HepG2 (cell line): ENCODE data around the gene RBCK1. TPM values are rescaled to one million over a fixed set of nuclear protein-coding genes. Genes with fewer than 3 reads are reported as not detected.
A peak's percentile ranks its signal among the peaks of the same experiment; 100 is the strongest.

ENCODE experiments used
- ATF6 ChIP-seq: sonication (generic); formaldehyde crosslinking; conservative IDR thresholded peaks from 2 replicates; pipeline ENCODE4 v1.4.0; 2020; ENCODE audit warnings: missing genetic modification reagents
- FOXO4 ChIP-seq: sonication (generic); formaldehyde crosslinking; conservative IDR thresholded peaks from 2 replicates; pipeline ENCODE4 v1.8.1; 2023; ENCODE audit warnings: missing genetic modification reagents
- HNRNPL ChIP-seq: fragments of 200-400 bp; formaldehyde crosslinking; IDR thresholded peaks from 2 replicates; pipeline ENCODE4 v1.6.1; 2017; ENCODE audit warnings: mild to moderate bottlenecking, low read depth, low read length
- HOXA3 ChIP-seq: sonication (generic); formaldehyde crosslinking; IDR thresholded peaks from 2 replicates; pipeline ENCODE4 v1.5.0; 2020; ENCODE audit warnings: missing genetic modification reagents
- HOXA7 ChIP-seq: sonication (generic); formaldehyde crosslinking; IDR thresholded peaks from 2 replicates; pipeline ENCODE4 v1.8.1; 2022; ENCODE audit warnings: mild to moderate bottlenecking, missing genetic modification reagents, moderate library complexity
- LCORL ChIP-seq, 2 experiments: fragments of 450-650 bp in 1 of 2; sonication (generic) in 1 of 2; formaldehyde crosslinking in 1 of 2; IDR thresholded peaks; 2 replicates each; pipeline versions ENCODE4 v1.5.0 to v1.6.1; 2017 to 2020; ENCODE audit warnings: antibody characterized with exemption in 1 of 2, missing genetic modification reagents in 1 of 2
- MBD4 ChIP-seq: IDR thresholded peaks from 2 replicates; pipeline ENCODE4 v1.6.1; 2012; ENCODE audit warnings: low read length, inconsistent platforms, borderline replicate concordance
- NFYB ChIP-seq: sonication (generic); formaldehyde crosslinking; IDR thresholded peaks from 2 replicates; pipeline ENCODE4 v1.4.0; 2020; ENCODE audit warnings: missing genetic modification reagents
- PHF8 ChIP-seq: sonication (generic); formaldehyde crosslinking; IDR thresholded peaks from 2 replicates; pipeline ENCODE4 v1.5.0; 2020; ENCODE audit warnings: missing genetic modification reagents
- SP1 ChIP-seq, 2 experiments: fragments of 450-650 bp in 1 of 2; sonication (generic) in 1 of 2; formaldehyde crosslinking in 1 of 2; IDR thresholded peaks; 2 replicates each; pipeline versions ENCODE4 v1.4.0 to v1.6.1; 2016 to 2020; ENCODE audit warnings: missing genetic modification reagents in 1 of 2
- THAP9 ChIP-seq: sonication (generic); formaldehyde crosslinking; IDR thresholded peaks from 2 replicates; pipeline ENCODE4; 2020; ENCODE audit warnings: missing genetic modification reagents, mild to moderate bottlenecking, borderline replicate concordance
- ZBTB10 ChIP-seq: sonication (generic); formaldehyde crosslinking; IDR thresholded peaks from 2 replicates; pipeline ENCODE4 v1.4.0; 2020; ENCODE audit warnings: missing genetic modification reagents, borderline replicate concordance
- ZGPAT ChIP-seq: IDR thresholded peaks from 2 replicates; pipeline ENCODE4 v1.6.1; 2016; ENCODE audit warnings: mild to moderate bottlenecking
- ZKSCAN5 ChIP-seq: sonication (generic); formaldehyde crosslinking; IDR thresholded peaks from 2 replicates; pipeline ENCODE4 v1.5.1; 2020; ENCODE audit warnings: mild to moderate bottlenecking, missing genetic modification reagents
- ZNF335 ChIP-seq: sonication (generic); formaldehyde crosslinking; IDR thresholded peaks from 2 replicates; pipeline ENCODE4 v1.4.0; 2020; ENCODE audit warnings: missing genetic modification reagents
- ZNF451 ChIP-seq: sonication (generic); formaldehyde crosslinking; IDR thresholded peaks from 2 replicates; pipeline ENCODE4 v1.5.0; 2020; ENCODE audit warnings: mild to moderate bottlenecking, missing genetic modification reagents
- ZNF720 ChIP-seq: sonication (generic); formaldehyde crosslinking; IDR thresholded peaks from 2 replicates; pipeline ENCODE4 v1.4.0; 2020; ENCODE audit warnings: missing genetic modification reagents
- polyA plus RNA-seq, 8 experiments: library from polyadenylated mRNA; depleted of rRNA in 3 of 8; stranded (reverse) in 7 of 8; unstranded in 1 of 8; fragments of >200 nt; fragmentation: Illumina TruSeq in 4 of 8; extraction: Trizol in 4 of 8; gene quantifications; 2 replicates each; pipeline versions ENCODE4 v1.2.1 to v1.2.3, GENCODE V29; 2011 to 2016; ENCODE audit warnings: low read depth in 4 of 8, missing spikeins in 1 of 8, mixed read lengths in 1 of 8; ENCODE audit not compliant: insufficient read depth in 1 of 8
- total RNA-seq, 5 experiments: library from RNA; depleted of rRNA; stranded (reverse); fragments of >200 nt; fragmentation: Illumina TruSeq; extraction: Trizol; gene quantifications; 2 replicates each; pipeline ENCODE4 v1.2.3, GENCODE V29; 2016; ENCODE audit warnings: low read depth in 1 of 5

RBCK1 gene
- total and polyA plus RNA-seq, 2 of the 13 experiments (the other 11 are each of a cell fraction or from before 2014, with no cell fraction given): 149 to 215 TPM

GRCh38 chr20:396619-397431 is 11.3 kb upstream of the RBCK1 start (continued):
- no peak for TF ChIP-seq ZKSCAN5 (CRISPR knock-in tag)
- TF ChIP-seq FOXO4: 0 out of 2 replicates have a peak, but pooled peaks have one; percentile 55
- TF ChIP-seq HNRNPL: peak; percentile 95
- TF ChIP-seq ATF6 (CRISPR knock-in tag): 0 out of 2 replicates have a peak, but pooled peaks have one; percentile 74
- no peak for TF ChIP-seq THAP9
- peak; percentile 99 for TF ChIP-seq ZGPAT (CRISPR knock-in tag)
- peak; percentile 63; the same call in 1 of the 2 replicates for TF ChIP-seq PHF8 (CRISPR knock-in tag)
- no peak for TF ChIP-seq LCORL (IDR thresholded peaks at IDR 0.05)
- peak; percentile 93; the same call in 1 of the 2 replicates for TF ChIP-seq LCORL (CRISPR knock-in tag; IDR thresholded peaks at IDR 0.05)
- no peak for TF ChIP-seq NFYB
- TF ChIP-seq ZBTB10 (CRISPR knock-in tag): peak; percentile 68; the same call in 1 of the 2 replicates
- 0 out of 2 replicates have a peak, but pooled peaks have one; percentile 55 for TF ChIP-seq MBD4
- TF ChIP-seq SP1 (IDR thresholded peaks at IDR 0.05): no peak
- TF ChIP-seq SP1 (CRISPR knock-in tag; IDR thresholded peaks at IDR 0.05): peak; percentile 78
- no peak; the same call in 1 of the 2 replicates for TF ChIP-seq ZNF451 (CRISPR knock-in tag)
- TF ChIP-seq HOXA3 (CRISPR knock-in tag): peak; percentile 96
- peak; percentile 89 for TF ChIP-seq ZNF335 (CRISPR knock-in tag)
- TF ChIP-seq ZNF720 (CRISPR knock-in tag): 0 out of 2 replicates have a peak, but pooled peaks have one; percentile 50
- TF ChIP-seq HOXA7: no peak
